ENCODE results near the gene CETP. TPM values are rescaled to one million over a fixed set of nuclear protein-coding genes. Genes with fewer than 3 reads are reported as not detected.

Gene CETP
- total and polyA plus RNA-seq, 2 donors (not counting 1 experiment from before 2014, with no cell fraction given) = 0.06 TPM; not detected in 1

- no peak for TF ChIP-seq EZH2 (IDR thresholded peaks at IDR 0.05; ENCODE audit: low read length, missing control alignments)
- TF ChIP-seq, protein P1, sequence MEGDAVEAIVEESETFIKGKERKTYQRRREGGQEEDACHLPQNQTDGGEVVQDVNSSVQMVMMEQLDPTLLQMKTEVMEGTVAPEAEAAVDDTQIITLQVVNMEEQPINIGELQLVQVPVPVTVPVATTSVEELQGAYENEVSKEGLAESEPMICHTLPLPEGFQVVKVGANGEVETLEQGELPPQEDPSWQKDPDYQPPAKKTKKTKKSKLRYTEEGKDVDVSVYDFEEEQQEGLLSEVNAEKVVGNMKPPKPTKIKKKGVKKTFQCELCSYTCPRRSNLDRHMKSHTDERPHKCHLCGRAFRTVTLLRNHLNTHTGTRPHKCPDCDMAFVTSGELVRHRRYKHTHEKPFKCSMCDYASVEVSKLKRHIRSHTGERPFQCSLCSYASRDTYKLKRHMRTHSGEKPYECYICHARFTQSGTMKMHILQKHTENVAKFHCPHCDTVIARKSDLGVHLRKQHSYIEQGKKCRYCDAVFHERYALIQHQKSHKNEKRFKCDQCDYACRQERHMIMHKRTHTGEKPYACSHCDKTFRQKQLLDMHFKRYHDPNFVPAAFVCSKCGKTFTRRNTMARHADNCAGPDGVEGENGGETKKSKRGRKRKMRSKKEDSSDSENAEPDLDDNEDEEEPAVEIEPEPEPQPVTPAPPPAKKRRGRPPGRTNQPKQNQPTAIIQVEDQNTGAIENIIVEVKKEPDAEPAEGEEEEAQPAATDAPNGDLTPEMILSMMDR (conservative IDR thresholded peaks at IDR 0.05 in 1 of 2, IDR thresholded peaks at IDR 0.05 in 1 of 2; ENCODE audit: low read depth in 1 of 2, low read length in 2 of 2) = peak; percentile 54 to 77
- no peaks in the 10 kb centered on the region for H3K4me1 ChIP-seq (ENCODE audit: control insufficient read depth, extremely low read depth, insufficient read depth, low read length)
- no peaks in the 10 kb centered on the region for H3K36me3 ChIP-seq (ENCODE audit: control insufficient read depth, insufficient read depth, low read length)
- H3K9me3 ChIP-seq (ENCODE audit: control insufficient read depth, insufficient read depth, low read depth, low read length) = no peaks in the 10 kb centered on the region
- H3K27me3 ChIP-seq (ENCODE audit: control insufficient read depth, insufficient read depth, low read length) = no peaks in the 10 kb centered on the region
- H3K4me3 ChIP-seq (replicated peaks in 1 of 4; ENCODE audit: control extremely low read depth in 1 of 4, insufficient read depth in 1 of 4, low read depth in 3 of 4, low read length in 4 of 4) = no peak overlapping the region
- no peak overlapping the region for H3K9ac ChIP-seq (ENCODE audit: insufficient read depth, low read length)
- H3K27ac ChIP-seq (ENCODE audit: insufficient read depth, low read length) = no peak overlapping the region
- no peaks in the 10 kb centered on the region for H4K20me1 ChIP-seq (ENCODE audit: control insufficient read depth, extremely low read depth, insufficient read depth, low read length)
- H3K4me2 ChIP-seq (ENCODE audit: extremely low read depth, insufficient read depth, low read length) = no peak overlapping the region
- peak in 1 of 2 donors; percentile 32 for DNase-seq (ENCODE audit: low read depth in 2 of 2)
- no peak overlapping the region for H2AFZ ChIP-seq (ENCODE audit: low read length)
- H3K79me2 ChIP-seq (ENCODE audit: control insufficient read depth, insufficient read depth, low read length) = no peaks in the 10 kb centered on the region
Measured at GRCh38 chr16:56950881-56951771, 10.6 kb upstream of the CETP start.

DNA sequence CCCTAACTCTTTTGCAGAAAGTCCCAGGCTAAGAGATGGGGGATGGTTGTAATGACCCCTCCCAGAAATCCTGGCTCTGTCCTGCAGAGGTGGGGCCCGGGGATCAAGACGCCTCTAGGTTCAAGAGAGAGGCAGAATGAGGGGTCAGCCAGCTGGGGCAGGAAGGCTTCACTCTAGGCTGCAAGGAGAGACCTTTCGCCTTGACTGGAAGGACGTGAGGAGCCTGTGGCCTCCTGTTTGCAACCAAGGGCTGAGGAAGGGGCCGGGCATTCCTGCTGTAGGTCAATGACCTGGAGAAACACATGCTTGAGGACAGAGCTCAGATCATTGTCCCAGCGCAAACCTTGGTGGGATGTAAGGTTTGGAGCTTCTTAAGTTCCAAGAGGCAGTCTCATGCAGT, 8.7 kb upstream of the CETP start:
- Histone ChIP-seq H3K4me2 (ENCODE audit: extremely low read depth, insufficient read depth, low read length) (no peak overlapping the region), H3K9me3 (ENCODE audit: control insufficient read depth, insufficient read depth, low read depth, low read length) (no peaks in the 10 kb centered on the region), H3K27ac (ENCODE audit: insufficient read depth, low read length) (no peak overlapping the region), H2AFZ (ENCODE audit: low read length) (no peak overlapping the region), H3K79me2 (ENCODE audit: control insufficient read depth, insufficient read depth, low read length) (no peaks in the 10 kb centered on the region), H4K20me1 (ENCODE audit: control insufficient read depth, extremely low read depth, insufficient read depth, low read length) (no peaks in the 10 kb centered on the region), H3K4me3 (replicated peaks in 1 of 4; ENCODE audit: control extremely low read depth in 1 of 4, insufficient read depth in 1 of 4, low read depth in 3 of 4, low read length in 4 of 4) (no peak overlapping the region), H3K36me3 (ENCODE audit: control insufficient read depth, insufficient read depth, low read length) (no peaks in the 10 kb centered on the region), H3K27me3 (ENCODE audit: control insufficient read depth, insufficient read depth, low read length) (no peaks in the 10 kb centered on the region), H3K4me1 (ENCODE audit: control insufficient read depth, extremely low read depth, insufficient read depth, low read length) (no peaks in the 10 kb centered on the region), H3K9ac (ENCODE audit: insufficient read depth, low read length) (no peak overlapping the region)
- TF ChIP-seq EZH2 (IDR thresholded peaks at IDR 0.05; ENCODE audit: low read length, missing control alignments) = no peak
- TF ChIP-seq, protein P1 (conservative IDR thresholded peaks at IDR 0.05 in 1 of 2, IDR thresholded peaks at IDR 0.05 in 1 of 2; ENCODE audit: low read depth in 1 of 2, low read length in 2 of 2) = no peak
- no peak for DNase-seq (ENCODE audit: low read depth in 2 of 2)

- H3K36me3 ChIP-seq (ENCODE audit: control insufficient read depth, insufficient read depth, low read length) = no peaks in the 10 kb centered on the region
- no peak overlapping the region for H3K27ac ChIP-seq (ENCODE audit: insufficient read depth, low read length)
- H3K79me2 ChIP-seq (ENCODE audit: control insufficient read depth, insufficient read depth, low read length) = no peaks in the 10 kb centered on the region
- no peaks in the 10 kb centered on the region for H4K20me1 ChIP-seq (ENCODE audit: control insufficient read depth, extremely low read depth, insufficient read depth, low read length)
- no peak overlapping the region for H3K9ac ChIP-seq (ENCODE audit: insufficient read depth, low read length)
- DNase-seq (ENCODE audit: low read depth in 2 of 2) = no peak
- H3K4me1 ChIP-seq (ENCODE audit: control insufficient read depth, extremely low read depth, insufficient read depth, low read length) = no peaks in the 10 kb centered on the region
- no peak overlapping the region for H3K4me2 ChIP-seq (ENCODE audit: extremely low read depth, insufficient read depth, low read length)
- no peak for TF ChIP-seq EZH2 (IDR thresholded peaks at IDR 0.05; ENCODE audit: low read length, missing control alignments)
- TF ChIP-seq, protein P1 (conservative IDR thresholded peaks at IDR 0.05 in 1 of 2, IDR thresholded peaks at IDR 0.05 in 1 of 2; ENCODE audit: low read depth in 1 of 2, low read length in 2 of 2) = no peak
- H3K9me3 ChIP-seq (ENCODE audit: control insufficient read depth, insufficient read depth, low read depth, low read length) = no peaks in the 10 kb centered on the region
- H3K4me3 ChIP-seq (replicated peaks in 1 of 4; ENCODE audit: control extremely low read depth in 1 of 4, insufficient read depth in 1 of 4, low read depth in 3 of 4, low read length in 4 of 4) = no peak overlapping the region
- H2AFZ ChIP-seq (ENCODE audit: low read length) = no peak overlapping the region
- H3K27me3 ChIP-seq (ENCODE audit: control insufficient read depth, insufficient read depth, low read length) = no peaks in the 10 kb centered on the region
Measured at GRCh38 chr16:56956076-56956475, 5.7 kb upstream of the CETP start.

All from fibroblast of lung (primary cell).